ENCODE measurements around the gene HNF1B.

GRCh38 chr17:37744633-37744927 is 279 bp downstream of the HNF1B start:
- TF ChIP-seq CTCF (conservative IDR thresholded peaks at IDR 0.05; ENCODE audit: low read depth, low read length), result no peak
- TF ChIP-seq EZH2phosphoT487 (IDR thresholded peaks at IDR 0.05; ENCODE audit: borderline replicate concordance, low read length), result no peak

Data from PC-3 (cell line).